Bronchial epithelial cell (primary cell): ENCODE results near the gene MYO1B. TPM values are rescaled to one million over a fixed set of nuclear protein-coding genes. Genes with fewer than 3 reads are reported as not detected.

Experiments
- DNase-seq: peaks from one replicate; pipeline ENCODE4 v3.0.0-alpha.2; 2010; ENCODE audit warnings: low read depth
- FAIRE-seq: peaks from 2 replicates; lab custom pipeline; 2011; peaks lifted over from hg19 to GRCh38; lab: Jason Lieb, UNC
- H3K27me3 ChIP-seq: 2 replicates; pipeline ENCODE4 v1.5.1; 2011; ENCODE audit warnings: low read length; ENCODE audit not compliant: control insufficient read depth, insufficient read depth
- H3K36me3 ChIP-seq: 2 replicates; pipeline ENCODE4 v1.5.1; 2011; ENCODE audit warnings: low read length; ENCODE audit not compliant: control insufficient read depth, insufficient read depth
- H3K4me3 ChIP-seq: 2 replicates; pipeline ENCODE4 v1.5.1; 2011; ENCODE audit warnings: mild to moderate bottlenecking, low read depth, low read length, control low read depth
- CTCF ChIP-seq: IDR thresholded peaks from 2 replicates; pipeline ENCODE4 v1.5.1; 2011; ENCODE audit warnings: mild to moderate bottlenecking, moderate library complexity, low read length, control low read depth, inconsistent platforms; ENCODE audit not compliant: insufficient read depth, severe bottlenecking
- total RNA-seq: library from RNA; depleted of rRNA; stranded (reverse); fragments of >200 nt; gene quantifications from 2 replicates; pipeline ENCODE4 v1.2.1, GENCODE V29; 2014

The MYO1B gene
- total RNA-seq, 1 donor from 2014 or later: 247 TPM

DNA sequence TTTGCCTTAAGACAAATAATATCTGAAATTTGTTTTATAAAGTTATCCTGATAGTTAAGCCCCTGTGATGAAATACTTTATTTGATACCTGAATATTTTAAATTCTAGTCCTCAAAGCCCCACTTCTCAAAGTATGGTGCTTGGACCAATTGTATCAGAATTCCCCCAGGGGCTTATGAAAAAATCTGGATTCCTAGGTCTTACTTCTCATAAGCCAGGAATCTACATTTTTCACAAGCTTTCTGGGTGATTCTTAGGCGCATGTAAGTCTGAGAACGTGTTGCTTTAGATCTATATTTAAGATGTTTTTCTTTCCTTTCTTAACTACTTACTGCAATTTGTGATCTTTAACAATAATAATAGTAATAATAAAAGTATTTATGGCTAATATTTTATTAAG lies 53.1 kb downstream of the MYO1B start:
- Histone ChIP-seq H3K27me3 (no peaks in the 10 kb centered on the region), H3K4me3 (no peak overlapping the region), H3K36me3 (peaks cover 5% of the 10 kb centered on the region)
- DNase-seq (no peak), FAIRE-seq (no peak)
- TF ChIP-seq CTCF: no peak

DNA sequence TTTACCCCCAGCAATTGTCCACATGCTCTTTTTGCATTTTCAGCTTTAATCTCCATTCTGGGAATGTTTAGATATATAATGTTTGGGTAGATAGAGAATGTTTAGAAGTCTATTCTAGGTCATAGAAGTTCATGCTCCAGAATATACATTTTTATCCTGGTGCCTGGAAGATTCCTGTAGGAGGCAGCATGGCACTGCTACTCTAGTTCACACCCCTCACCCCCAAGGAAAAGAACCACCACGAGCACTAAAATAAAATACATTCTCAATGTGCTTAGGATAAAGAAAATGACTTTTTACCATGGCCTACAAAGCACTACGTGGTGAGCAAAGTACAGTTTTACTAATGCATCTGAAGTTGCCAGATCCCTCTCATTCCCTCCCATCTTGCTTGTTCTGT lies 53.8 kb downstream of the MYO1B start:
- no peak for TF ChIP-seq CTCF
- H3K27me3 ChIP-seq: no peaks in the 10 kb centered on the region
- DNase-seq (no peak), FAIRE-seq (no peak)
- H3K4me3 ChIP-seq: no peak overlapping the region
- peaks cover 5% of the 10 kb centered on the region for H3K36me3 ChIP-seq

- FAIRE-seq: no peak
- H3K27me3 ChIP-seq: no peaks in the 10 kb centered on the region
- TF ChIP-seq CTCF: no peak
- no peak for DNase-seq
- H3K36me3 ChIP-seq: peaks cover 5% of the 10 kb centered on the region
- H3K4me3 ChIP-seq: no peak overlapping the region
Observed at GRCh38 chr2:191299866-191300265, 54.7 kb downstream of the MYO1B start.

DNA sequence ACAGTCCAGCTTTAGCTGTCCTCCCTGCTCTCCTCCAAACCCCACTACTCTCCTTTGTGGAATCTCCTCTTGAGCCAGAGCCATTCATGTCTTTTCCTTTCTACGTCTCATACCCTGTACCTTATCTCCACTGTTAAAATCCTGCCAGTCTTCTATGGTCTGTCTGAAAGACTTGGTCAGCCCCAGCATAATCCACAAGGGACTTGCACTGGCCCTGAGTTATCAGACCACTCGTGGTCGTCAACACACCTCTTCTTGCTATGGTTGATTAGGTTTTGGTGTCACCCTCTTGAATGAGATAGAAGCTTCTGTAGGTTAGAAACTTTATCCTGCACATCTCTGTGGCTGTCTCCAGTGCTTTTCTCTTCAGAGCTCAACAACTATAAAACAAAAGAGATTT lies 56.8 kb downstream of the MYO1B start:
- FAIRE-seq (no peak), DNase-seq (no peak)
- Histone ChIP-seq H3K27me3 (no peaks in the 10 kb centered on the region), H3K36me3 (peaks cover 6% of the 10 kb centered on the region), H3K4me3 (no peak overlapping the region)
- TF ChIP-seq CTCF: no peak

- peak; percentile 52 for FAIRE-seq
- TF ChIP-seq CTCF: peak; percentile 31
- Histone ChIP-seq H3K4me3 (no peak overlapping the region), H3K36me3 (peaks cover 6% of the 10 kb centered on the region), H3K27me3 (no peaks in the 10 kb centered on the region)
- DNase-seq: peak; percentile 66
Observed at GRCh38 chr2:191302459-191303139, 57.4 kb downstream of the MYO1B start.
